ENCODE measurements around the gene OR51M1.

The OR51M1 gene

GRCh38 chr11:5339771-5340322 lies 43.8 kb upstream of the OR51M1 start:
- TF ChIP-seq CSRNP3 (CRISPR knock-in tag; IDR thresholded peaks at IDR 0.05) (no peak), ARNTL (CRISPR knock-in tag; IDR thresholded peaks at IDR 0.05; ENCODE audit: borderline replicate concordance, low read depth) (no peak), BACH2 (CRISPR knock-in tag; IDR thresholded peaks at IDR 0.05; ENCODE audit: borderline replicate concordance) (no peak), CREB5 (CRISPR knock-in tag; IDR thresholded peaks at IDR 0.05; ENCODE audit: low read depth) (no peak), CSDC2 (CRISPR knock-in tag; IDR thresholded peaks at IDR 0.05) (no peak)
- no peak for ATAC-seq

GRCh38 chr11:5343474-5344335 lies 39.9 kb upstream of the OR51M1 start, which contains the start of gene OR51B5:
Gene OR51B5 (minus strand): TSS chr11:5343524. CDS start chr11:5343524, 0 bp downstream.
- TF ChIP-seq OSR1 (CRISPR knock-in tag; IDR thresholded peaks at IDR 0.05) (no peak), TCF4 (CRISPR knock-in tag; IDR thresholded peaks at IDR 0.05; ENCODE audit: borderline replicate concordance) (no peak), GLIS3 (CRISPR knock-in tag; IDR thresholded peaks at IDR 0.05) (no peak), TSHZ2 (CRISPR knock-in tag; IDR thresholded peaks at IDR 0.05) (no peak), SNAI2 (CRISPR knock-in tag; IDR thresholded peaks at IDR 0.05) (no peak), CREB5 (CRISPR knock-in tag; IDR thresholded peaks at IDR 0.05; ENCODE audit: low read depth) (no peak), ZC3H10 (CRISPR knock-in tag; IDR thresholded peaks at IDR 0.05) (no peak), POU6F1 (CRISPR knock-in tag; IDR thresholded peaks at IDR 0.05; ENCODE audit: borderline replicate concordance, low read depth) (no peak), PPARA (CRISPR knock-in tag; IDR thresholded peaks at IDR 0.05; ENCODE audit: borderline replicate concordance) (no peak), CSRNP3 (CRISPR knock-in tag; IDR thresholded peaks at IDR 0.05) (no peak), ZFP3 (CRISPR knock-in tag; IDR thresholded peaks at IDR 0.05) (no peak), RARB (CRISPR knock-in tag; IDR thresholded peaks at IDR 0.05) (no peak), TOX (CRISPR knock-in tag; IDR thresholded peaks at IDR 0.05; ENCODE audit: borderline replicate concordance) (no peak), ZFP30 (CRISPR knock-in tag; IDR thresholded peaks at IDR 0.05) (no peak), ZNF8 (CRISPR knock-in tag; IDR thresholded peaks at IDR 0.05) (no peak), BACH2 (CRISPR knock-in tag; IDR thresholded peaks at IDR 0.05; ENCODE audit: borderline replicate concordance) (no peak), ESRRG (CRISPR knock-in tag; IDR thresholded peaks at IDR 0.05) (no peak)
- no peak for ATAC-seq
